GF-D8 (cell line): Measurements from ENCODE around the gene P2RX1.

Source experiments
- DNase-seq: peaks from one replicate; lab custom pipeline; 2025; lab: John Stamatoyannopoulos, UW

Gene P2RX1

DNA sequence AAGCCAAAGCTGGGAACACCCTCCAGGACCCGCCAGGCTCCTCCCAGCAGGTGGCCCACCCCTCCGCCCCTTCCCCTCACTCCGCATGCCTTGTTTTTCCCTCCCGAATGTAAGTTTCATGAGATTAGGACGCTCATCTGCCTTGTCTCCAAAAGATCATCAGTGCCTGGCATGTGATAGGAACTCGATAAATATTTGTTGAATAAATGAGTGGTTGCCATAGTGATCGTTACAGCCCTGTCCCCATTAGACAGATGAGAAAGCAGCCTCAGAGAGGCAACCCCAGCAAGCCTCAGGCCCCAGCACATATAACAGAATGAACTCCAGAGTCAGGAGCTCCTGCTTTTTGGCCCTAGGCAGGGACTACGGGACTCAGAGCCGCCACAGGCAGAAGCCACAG is 28.5 kb downstream of the P2RX1 start:
- DNase-seq: no peak

DNA sequence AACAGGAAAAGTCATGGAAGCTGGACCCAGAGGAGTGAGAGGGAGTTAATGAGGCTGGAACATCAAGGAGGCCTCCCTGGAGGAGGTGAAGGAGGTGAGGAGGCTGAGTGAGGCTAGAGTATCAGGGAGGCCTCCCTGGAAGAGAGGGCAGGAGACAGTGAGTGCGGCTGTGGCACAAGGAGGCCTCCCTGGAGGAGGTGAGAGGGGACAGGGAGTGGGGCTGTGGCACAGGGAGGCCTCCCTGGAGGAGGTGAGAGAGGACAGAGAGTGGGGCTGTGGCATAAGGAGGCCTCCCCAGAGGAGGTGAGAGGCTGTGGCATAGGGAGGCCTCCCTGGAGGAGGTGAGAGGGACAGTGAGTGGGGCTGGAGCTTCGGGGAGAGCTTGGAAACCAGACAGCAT is 28.9 kb downstream of the P2RX1 start:
- no peak for DNase-seq

DNA sequence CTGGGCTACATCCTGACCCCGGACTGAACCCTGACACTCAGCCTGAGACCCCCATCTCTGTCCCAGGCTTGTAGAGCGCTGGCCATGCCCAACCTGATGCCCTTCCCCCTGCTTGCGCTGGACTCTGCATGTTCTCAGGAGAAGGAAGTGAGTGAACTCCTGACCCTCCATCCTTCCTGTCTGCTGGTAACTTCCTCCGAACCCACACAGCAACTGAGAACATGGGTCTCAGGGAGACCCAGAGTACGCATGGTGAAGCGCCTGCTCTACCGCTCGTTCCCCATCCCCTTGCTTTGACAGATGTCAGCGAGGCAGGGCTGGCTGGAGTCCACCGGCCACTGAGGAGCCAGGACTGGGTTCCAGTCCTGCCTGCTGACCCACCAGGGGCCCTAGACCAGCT is 29.5 kb downstream of the P2RX1 start:
- DNase-seq: peak; percentile 41

DNA sequence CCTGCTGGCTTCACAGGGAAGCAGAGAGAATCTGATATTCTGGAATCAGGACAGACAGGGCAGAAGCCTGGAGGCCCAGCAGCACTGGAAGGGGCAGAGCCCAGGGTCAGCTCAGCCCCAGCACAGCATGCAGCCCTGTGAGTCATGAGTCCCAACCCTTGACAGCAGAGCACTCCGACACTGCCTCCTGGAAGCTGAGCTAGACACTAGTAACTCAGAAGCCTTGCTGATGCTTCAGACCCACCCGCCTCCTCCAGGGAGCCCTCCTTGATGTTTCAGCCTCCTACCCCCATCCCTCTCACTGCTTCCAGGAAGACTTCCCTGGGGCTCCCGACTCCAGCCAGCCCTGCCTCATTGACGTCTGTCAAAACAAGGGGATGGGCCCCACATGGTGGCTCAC is 30.3 kb downstream of the P2RX1 start:
- DNase-seq: no peak

DNA sequence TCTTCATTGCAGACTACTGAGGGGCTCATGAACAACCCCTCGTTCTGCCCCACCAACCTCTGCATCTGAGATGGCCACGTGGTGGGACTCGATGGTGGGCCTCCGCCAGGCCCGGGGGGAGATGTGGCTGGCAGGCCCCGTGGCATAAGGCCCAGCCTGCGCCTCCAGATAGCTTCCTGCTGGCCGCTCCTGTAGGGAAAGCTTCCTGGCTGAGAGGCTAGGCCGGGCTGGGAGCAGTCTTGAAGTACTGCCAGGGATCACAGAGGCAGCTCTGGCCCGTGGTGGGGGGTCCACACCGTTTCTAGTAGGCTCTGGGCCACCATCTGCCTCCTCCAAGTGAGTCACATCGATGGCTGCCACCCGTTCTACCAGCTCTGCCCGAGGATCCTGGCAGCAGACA is 31.0 kb downstream of the P2RX1 start:
- no peak for DNase-seq

DNA sequence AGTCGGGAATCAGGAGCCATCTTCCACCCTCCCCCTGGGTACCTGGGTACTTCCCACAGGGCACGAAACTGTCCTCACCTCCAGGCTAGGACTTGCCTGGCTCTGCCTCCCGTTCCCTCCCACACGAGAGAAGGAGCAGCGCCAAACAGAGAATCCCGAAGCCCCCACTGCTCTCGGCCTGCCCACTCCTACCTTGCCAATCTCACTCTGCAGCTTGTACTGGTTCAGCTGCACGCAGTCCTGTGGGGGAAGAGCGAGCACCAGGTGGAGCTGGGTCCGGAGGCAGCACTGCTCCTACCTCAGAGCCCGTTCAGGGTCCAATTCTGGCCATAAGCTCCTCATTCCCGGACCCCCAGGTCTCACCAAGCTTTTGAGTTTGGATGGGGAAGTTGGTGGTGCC is 32.1 kb downstream of the P2RX1 start:
- no peak for DNase-seq

DNA sequence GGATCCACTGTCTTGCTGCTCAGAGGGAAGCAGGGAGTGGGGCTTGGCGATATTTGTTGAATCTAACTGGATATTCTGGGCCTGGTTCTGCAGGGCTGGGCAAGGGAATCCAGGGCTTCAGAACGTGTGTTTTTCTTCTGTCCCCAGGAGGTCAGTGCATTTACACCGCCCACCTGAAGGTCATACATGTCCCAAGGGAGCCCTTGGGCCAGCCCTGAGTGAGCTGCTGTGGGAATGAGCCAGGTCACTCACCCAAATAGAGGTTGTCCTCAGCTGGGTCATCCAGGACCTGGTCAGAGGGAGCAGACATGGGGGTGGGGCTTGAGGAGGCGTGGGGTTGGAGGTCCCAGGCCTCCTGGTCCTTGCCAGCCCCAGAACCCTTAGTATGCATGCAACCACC is 34.0 kb downstream of the P2RX1 start:
- no peak for DNase-seq

DNA sequence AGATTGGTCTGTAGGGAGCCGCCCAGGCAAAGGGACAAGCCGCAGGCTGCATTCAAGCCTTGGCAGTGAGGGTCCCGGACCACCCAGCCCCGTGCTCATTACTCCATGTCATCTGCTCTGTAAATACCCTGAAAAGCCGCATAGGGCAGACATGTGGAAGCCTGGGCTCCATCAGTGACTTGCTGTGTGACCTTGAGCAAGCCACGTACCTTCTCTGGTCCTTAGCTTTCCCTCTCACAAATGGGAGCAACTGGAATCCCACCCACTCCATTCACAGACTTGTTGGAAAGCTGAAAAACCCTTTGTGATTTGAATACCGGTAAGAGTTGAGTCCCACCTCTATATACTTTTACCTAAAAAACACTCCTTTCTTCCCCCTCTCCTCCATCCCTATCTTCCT is 35.3 kb downstream of the P2RX1 start:
- no peak for DNase-seq

DNA sequence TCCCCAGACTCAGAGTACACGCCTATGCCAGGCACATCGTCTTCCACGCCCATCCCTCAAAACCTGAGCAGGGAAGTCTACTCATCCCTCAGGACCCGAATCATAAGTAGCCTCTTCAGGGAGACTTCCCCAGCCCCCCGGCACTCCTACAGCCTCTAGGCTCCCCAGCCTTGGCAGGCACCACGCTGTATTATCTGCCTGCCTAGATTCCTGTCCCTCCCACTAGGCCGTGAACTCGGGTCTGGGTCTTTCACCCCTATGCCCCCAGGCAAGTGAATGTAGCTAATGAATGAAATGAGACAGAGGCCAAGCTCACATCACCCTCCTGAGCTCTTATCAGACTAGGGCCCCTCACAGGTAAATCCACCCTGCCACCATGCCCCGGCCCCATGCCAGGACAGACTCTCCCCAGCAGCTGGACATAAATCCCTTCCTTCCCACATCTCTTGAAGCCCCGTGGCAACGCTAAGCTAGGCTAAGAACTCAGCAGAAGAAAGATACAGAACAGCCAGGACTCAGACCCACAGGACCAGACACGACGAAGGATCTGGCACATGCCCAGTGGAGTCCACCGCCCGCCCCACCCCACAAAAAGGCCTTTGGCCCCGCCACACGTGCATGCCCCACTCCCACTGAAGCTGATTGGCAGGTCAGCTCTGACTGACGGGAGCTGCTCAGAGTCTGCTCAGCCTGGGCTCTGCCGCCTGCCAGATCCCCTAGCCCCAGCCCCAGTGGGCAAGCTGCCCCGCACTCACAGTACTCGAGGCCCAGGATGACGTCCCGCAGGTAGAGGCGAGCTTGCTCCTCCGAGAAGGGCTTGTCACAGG is 36.5 kb downstream of the P2RX1 start:
- DNase-seq: no peak

DNA sequence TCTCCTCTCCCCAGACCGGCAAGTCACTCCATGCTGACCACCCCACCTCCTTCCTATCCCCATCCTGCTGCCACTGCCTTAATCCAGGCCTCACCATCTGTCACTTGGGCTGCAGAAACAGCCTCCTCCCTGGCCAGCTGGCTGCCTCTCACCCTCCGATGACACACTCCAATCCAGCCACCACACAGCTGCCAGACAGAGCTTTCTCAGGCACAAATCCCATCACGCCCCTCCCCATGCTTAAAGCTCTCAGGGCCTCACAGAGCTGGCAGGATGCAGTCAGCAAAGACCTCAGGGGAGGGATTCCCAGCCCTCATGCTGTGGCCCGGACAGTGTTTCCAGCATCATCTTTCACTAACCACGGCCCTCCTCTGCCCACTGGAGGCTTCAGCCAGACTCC is 37.1 kb downstream of the P2RX1 start:
- DNase-seq: no peak

DNA sequence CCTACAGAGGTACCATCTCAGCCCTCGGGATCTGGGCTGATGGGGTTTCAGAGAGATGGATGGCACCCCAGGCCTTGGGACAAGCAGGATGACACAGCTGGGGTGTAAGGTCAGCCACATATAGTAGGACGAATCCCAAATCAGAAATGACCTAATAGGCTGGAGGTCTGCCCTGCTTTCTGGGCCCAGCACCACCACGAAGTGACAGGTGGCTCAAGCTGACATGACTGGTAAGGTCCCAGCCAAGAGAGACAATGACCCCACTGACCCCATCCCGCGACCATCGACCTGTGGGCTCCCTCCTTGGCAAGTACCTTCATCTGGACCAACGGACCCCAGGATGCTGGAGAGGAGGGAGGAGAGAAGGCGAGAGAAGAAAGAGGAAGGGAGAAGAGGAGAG is 39.0 kb downstream of the P2RX1 start:
- DNase-seq: no peak

DNA sequence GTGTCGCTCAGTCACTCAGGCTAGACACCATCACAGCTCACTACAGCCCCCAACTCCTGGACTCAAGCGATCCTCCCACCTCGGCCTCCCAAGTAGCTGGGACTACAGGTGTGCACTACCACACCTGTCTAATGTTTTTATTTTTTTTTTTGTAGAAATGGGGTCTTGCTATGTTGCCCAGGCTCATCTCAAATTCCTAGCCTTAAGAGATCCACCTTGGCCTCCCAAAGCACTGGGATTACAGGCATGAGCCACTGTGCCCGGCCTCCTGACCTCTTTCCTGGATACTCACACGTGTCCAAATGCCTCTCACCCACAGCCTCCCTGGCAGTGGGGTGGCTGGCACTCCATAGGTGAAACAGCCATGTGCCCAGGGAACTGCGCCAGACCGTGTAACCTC is 40.9 kb downstream of the P2RX1 start:
- DNase-seq: no peak

DNA sequence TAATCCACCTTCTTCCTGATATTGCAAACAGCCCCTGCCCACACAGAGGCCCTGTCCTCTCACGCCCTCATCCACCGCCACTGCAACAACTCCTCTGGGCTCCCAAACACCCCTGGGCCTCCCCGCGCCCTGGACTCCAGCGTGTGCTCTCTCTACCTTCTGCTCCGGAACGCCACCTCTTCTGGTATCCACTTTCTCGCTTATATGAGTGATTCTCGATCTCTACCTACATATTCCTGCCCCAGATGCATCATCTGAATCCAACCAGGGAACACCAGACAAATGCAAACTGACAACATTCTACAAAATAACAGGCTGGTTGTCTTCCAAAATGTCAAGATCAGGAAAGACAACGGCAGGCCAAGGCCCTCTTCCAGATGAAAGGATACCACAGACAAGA is 42.4 kb downstream of the P2RX1 start:
- DNase-seq: no peak

DNA sequence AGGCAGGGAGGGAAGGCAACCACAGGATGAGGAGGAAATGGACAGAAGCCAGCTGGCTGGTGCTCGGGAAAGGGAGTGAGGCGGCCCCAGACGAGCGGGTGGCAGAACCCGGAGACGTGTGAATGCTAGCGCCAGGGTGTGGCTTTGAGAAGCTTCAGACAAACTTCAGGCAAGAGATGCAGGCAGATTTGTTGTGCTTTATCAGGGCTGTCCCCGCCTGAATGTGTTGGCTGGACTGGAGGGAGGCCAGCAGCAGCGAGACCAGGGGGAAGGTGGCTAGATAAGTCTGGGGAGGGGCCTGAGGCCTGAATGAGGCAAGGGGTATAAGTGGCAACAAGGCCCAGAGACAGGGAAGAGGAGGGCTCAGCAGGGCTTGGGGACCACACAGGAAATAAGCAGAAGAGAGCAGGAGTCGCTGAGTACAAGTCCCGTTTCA is 45.4 kb downstream of the P2RX1 start:
- DNase-seq: no peak

DNA sequence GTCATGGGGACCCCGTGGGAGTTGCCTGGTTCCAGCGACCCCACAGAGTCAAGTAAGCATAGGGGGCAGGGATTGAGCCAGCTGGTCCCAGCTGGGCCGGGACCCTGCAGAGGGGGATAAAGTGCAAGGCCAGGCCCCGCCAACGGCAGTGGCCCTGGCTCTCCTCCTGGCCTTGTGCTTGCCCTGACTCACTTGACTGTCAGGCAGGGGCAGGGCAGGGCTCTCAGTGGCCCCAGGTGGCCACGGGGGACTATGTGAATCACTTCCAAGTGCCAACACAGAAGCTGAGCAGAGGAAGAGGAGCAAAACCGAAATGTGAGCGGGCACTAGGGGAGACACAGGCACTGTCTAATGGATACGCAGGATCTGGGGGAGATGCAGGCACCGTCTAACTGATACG is 48.7 kb downstream of the P2RX1 start:
- no peak for DNase-seq

DNA sequence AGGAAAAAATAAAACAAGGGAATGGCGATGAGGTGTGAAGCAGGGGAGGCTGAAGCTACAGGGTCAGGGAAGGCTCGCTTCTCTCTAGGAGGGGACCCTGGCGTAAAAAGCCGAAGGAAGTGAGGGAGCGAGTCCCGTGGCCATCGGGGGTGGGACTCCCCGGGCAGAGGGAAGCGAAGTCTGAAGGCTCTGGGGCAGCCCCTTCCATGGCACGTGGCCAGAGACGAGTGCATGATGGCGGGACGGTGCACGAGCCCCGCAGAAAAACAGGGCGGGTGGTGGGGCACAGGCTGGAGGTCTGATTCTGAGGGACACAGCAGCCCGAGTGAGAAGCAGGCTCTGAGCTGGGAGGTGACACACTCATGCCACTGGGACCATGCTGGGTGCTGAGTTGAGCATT is 49.2 kb downstream of the P2RX1 start:
- DNase-seq: no peak

DNA sequence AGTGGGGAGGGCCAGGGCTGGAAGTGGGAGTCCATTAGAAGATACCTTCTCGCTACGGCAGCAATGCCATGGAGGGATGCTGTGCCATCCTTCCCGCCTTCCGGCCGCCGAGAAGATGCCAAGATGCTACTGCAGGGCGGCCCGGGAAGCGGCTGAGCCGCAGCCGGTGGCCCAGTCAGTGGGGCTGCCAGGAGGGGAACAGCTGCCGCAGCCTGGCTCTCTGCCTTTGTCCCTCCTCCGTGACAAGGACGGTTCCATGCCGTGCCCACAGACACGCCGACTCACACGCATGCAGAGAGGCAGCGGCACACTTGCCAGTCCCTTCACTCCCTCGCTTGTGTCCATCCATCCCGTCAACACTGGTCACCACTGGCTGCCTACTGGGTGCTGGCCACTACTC is 50.0 kb downstream of the P2RX1 start:
- DNase-seq: no peak

DNA sequence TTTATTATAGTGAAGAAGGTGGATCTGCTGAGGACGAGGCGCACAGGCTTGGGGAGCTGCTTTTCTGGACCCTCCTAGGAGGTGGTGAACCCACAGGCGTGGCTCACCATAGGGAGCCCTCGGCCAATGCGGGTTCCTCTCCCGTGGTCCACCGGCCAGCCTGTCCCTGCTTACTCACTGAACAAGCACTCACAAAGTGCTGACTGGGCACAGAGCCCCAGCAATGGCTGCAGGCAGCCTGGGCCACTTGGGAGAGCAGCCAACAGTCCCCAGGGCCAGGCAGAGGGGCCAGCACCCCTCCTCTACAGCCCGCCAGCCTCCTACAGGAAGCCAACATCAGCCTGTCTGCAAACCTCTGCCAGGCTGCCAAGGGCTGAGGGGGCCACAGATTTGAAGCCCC is 51.1 kb downstream of the P2RX1 start:
- no peak for DNase-seq

DNA sequence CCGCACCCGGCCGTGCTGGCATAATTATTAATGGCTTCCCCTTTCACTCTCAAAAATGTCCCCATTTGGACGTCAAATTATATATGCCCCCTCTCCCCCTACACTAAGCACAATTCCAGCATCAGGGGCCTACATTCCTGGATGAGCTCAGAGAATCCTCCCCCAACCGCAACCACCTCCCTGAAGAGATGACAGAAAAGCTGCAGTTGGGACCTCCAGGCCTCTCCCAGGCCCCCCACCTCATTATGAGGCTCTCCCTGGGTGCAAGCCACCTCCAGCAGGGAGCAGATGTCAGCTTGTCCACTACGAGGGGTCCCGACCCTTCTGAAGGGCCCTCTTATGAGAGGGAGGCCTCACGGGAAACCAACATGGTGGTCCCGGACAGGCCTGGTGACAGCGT is 51.7 kb downstream of the P2RX1 start:
- no peak for DNase-seq

DNA sequence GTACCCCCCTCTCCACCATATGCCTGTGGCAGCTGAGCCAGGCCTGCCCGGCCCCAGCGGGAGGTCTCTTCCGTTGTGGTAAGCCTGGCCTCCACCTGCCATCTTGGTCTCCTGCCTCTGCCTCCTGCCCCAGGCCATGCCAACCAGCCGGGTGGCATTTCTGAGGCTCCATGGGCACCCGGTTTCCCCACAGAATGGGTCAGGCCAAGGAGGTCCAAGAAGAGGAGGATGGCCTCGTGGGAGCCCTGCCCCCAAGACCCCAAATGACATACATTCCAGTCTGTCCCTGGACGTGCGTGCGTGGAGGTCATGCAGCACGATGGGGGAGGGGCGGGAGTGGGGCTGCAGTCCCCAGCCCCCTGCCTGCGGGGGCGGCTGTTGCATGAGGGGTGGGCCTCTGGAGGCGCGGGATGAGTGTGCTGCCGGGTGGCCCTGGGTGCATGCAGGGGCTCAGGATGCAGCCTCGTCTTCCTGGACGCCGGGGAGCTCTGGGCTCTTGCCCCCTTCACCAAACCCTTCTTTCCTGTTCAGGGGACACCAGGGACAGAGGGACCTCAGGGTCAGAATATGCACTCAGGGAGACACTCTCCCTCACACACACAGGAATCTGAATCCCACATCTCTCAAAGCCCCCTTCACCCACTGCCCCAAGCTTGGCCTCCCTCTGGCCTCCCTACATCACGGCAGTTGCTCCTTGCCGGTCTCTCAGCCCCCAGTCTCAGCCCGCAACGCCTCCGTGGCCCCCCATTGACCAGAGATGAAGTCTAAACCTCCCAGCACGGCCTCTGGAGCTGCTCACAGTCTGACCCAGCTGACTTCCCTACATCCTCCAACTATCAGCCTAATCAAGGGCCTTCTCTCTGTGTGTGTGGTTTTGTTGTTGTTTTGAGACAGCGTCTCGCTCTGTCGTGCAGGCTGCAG is 54.2 kb downstream of the P2RX1 start:
- DNase-seq: no peak

DNA sequence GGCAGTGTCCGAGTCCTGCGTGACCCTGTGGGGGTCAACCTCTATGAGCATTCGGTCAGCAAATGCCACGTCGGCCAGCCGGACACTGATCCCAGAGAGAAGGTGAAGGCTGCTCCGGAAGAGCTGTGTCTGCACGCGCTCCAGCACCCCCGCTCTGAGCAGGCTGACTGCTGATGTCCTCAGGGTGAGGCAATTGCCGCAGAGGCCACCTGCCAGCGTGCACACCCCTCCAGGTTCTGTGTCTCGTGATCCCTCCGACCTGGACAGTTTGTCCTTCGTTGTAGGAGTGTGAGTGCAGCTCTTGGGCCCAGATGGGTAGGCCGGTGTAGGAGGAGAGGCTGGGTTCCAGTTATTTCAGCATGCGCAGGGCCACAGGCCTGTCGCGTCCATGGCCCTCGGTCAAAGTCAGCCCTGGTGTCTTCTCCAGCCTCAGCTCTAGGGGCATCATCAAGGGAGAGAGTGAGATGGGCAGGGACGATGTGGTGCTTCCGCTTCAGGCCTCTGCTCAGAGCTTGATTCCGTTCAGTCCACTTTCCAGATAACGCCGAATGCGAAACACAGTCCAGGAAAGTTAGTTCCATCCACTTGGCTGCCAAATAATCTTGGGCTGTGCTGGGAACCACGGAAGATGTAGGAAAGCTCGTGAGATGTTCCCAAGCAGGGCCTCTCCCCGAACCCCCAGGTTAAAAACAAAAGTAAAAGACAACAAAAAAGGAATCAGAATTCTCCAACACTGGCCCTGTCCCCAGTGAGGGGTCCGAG is 55.1 kb downstream of the P2RX1 start:
- DNase-seq: no peak

DNA sequence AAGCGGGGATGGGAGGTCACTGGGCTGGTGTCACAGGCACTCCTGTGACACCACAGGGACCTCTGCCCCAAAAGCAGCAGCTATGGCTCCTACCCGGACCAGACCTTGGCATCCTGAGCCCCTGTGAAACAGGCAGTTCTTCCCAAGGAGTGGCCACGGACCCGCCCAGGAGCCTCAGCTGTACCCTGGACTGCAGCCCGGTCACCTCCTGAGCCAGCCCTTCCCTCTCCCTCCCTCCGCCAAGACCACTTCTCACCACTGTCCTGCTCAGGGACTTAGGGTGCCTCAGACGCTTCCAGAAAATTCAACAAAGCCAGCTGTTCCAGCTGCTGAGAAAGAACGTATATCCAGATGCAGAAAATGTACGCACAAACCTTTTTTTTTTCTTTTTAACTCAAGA is 56.3 kb downstream of the P2RX1 start:
- no peak for DNase-seq
